Left forelimb (tissue), 1 donor: Measurements from ENCODE around the gene EYA2.

Source experiments
- DNase-seq: peaks from one replicate; pipeline ENCODE4 v3.0.0-alpha.2; 2018; ENCODE audit warnings: low spot score

Gene EYA2

GRCh38 chr20:46979603-46980241 lies 85.1 kb downstream of the EYA2 start:
- DNase-seq: no peak

GRCh38 chr20:46981184-46981583 lies 86.5 kb downstream of the EYA2 start:
- no peak for DNase-seq

DNA sequence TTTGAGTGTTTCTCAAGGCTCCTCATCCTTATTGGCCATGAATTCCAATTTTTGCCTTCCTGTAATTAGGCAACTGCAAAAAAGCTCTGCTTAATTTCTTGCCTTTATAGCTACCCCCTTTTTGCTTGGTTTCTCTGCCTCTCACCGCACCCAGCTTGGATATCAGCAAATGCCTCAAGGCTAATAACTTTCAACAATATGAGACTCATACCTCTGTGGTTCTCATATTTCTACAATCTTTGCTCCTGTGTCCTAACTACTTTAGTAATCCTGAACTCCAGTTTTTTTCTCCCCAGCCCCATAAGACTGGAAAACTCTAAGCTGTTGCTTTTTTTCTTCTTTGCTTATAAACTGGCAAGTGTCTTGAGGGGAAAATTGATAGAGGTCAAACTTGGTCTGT lies 88.8 kb downstream of the EYA2 start:
- no peak for DNase-seq

GRCh38 chr20:46984405-46984804 lies 89.8 kb downstream of the EYA2 start:
- DNase-seq: no peak

DNA sequence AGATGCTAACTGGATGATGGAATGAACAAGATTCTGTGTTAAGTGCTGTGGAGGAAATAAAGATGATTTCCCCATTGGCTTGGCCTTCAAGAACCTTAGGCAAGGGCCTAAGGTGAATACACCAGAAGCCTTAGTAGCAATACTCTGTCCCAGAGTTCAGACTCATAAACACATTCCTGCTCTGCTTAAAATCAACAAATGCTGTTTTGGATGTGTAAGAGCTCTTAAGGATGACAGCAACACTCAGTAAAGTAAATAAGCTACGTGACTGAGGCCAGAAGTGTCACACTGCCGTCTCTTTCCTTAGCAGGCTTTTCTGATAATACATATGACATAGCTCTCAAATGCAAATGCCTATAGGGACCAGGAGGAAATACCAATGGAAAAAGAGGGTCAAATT lies 90.6 kb downstream of the EYA2 start:
- no peak for DNase-seq

GRCh38 chr20:46985671-46986070 lies 91.0 kb downstream of the EYA2 start:
- DNase-seq: no peak

GRCh38 chr20:46987001-46987400 lies 92.4 kb downstream of the EYA2 start:
- DNase-seq: peak; percentile 14

- DNase-seq: peak; percentile 40
These were observed 95.5 kb downstream of the EYA2 start for GRCh38 chr20:46990017-46990595.

- DNase-seq: peak; percentile 33
These were observed 96.0 kb downstream of the EYA2 start for GRCh38 chr20:46990596-46991104.

DNA sequence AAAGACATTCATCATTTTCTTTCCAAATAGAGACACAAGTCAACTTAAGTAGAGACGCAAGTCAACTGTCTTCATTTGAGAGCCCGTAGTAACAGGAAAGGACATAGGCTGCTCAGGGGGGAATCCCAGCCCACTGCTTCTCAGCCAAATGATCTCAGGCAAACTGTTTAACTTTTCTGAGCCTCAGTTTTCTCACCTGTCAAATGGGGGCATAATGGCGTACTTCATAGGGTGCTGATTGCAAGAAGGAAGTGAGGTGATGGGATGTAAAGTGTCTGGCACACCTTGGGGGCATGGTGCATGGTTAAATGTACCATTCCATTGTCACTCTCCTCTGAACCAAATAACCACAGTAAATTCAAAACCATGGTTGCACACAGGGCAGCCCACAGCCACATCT lies 96.5 kb downstream of the EYA2 start:
- DNase-seq: peak; percentile 18

DNA sequence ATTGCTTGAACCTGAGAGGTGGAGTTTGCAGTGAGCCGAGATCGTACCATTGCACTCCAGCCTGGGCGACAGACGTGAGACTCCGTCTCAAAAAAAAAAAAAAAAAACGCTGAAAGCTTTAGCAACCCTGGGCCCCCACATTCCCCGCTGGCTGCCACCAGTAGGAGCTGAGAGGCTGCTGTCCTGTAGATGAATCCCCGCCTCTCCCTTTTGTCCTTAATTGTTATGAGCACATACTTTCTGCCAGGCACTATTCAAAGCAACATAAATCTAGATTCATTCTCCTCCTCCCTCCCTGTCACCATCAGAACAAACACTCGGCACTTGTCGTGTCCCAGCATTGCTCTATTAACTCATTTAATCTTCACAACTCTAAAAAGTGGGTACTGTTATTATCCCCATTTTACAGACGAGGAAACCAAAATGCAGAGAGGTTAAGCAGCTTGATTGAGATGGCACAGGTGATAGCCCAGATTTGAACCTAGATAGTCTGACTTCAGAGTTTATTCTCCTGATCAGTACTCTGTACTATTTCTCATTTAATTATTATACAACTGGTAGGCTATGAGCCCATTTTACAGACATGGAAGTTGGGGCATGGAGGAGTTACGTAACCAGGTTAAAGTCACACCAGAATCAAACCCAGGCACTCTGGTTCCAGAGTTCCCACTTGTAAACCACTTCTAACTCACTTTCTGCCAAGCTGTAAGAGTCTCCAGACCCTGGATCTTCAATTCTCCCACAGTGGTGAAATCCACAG lies 97.4 kb downstream of the EYA2 start:
- DNase-seq: peak; percentile 45

DNA sequence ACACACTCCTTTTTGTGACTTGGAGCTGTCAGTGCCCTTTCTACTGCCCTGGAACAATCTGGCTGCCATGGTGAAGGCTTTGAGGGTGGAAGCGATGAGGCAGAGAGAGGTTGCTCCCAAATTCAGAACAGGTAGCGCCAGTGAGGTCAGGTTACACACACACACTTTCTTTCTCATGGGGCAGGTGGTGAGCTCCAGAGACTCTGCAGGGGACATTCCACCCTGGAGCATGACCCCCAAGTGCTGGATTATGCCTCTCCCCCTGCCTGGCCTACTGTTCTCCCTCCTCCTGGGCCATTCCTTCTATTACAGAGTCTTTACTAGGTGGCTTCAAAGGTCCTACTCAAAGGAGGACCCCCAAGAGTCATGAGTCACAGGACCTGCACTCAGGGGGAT lies 98.0 kb downstream of the EYA2 start:
- DNase-seq: no peak

- no peak for DNase-seq
These were observed 98.9 kb downstream of the EYA2 start for GRCh38 chr20:46993465-46994095.

- peak; percentile 44 for DNase-seq
These were observed 99.7 kb downstream of the EYA2 start for GRCh38 chr20:46994341-46994740.

DNA sequence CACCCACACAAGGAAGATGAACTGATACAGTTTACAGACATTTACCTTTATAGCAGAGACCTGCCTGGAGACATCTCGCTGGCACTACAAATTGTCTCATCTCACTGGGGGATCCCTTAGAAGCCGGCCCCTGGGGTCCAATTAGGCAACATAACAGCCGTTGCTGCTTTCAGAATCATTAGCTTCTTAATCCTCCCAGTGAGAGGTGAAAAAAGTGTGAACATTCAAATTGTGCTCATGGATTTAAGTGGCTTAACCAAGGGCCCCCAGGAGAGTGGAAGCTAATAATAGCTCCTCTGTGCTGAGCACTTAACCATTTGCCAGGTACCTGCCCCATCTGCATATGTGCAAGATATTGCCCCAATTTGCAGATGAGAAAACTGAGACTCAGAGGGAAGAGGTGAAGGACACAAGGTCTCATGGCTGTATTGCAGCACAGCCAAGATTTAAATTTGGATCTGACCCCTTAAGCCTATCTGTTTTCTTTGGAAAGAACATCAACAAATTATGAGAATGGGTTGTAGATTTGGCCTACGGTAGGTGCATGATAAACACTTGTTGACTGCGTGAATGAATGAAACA lies 101.0 kb downstream of the EYA2 start:
- DNase-seq: peak; percentile 8

DNA sequence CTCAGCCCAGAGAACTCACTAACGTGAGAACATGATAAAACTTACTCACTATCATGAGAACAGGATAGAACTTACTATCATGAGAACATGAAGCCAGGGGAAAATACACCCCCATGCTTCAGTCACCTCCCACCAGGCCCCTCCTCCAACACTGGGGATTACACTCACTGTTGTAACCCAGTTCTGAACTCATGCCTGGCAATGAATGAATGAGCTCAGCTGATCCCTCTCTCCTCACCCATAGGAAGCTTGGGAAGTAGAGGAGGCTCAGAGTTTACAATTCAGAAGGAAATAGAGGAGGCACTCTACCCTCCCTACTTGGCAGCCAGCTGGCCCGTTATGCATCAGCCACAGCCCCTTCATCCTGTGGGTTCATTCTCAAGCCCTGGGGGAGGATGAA lies 102.5 kb downstream of the EYA2 start:
- peak; percentile 22 for DNase-seq

DNA sequence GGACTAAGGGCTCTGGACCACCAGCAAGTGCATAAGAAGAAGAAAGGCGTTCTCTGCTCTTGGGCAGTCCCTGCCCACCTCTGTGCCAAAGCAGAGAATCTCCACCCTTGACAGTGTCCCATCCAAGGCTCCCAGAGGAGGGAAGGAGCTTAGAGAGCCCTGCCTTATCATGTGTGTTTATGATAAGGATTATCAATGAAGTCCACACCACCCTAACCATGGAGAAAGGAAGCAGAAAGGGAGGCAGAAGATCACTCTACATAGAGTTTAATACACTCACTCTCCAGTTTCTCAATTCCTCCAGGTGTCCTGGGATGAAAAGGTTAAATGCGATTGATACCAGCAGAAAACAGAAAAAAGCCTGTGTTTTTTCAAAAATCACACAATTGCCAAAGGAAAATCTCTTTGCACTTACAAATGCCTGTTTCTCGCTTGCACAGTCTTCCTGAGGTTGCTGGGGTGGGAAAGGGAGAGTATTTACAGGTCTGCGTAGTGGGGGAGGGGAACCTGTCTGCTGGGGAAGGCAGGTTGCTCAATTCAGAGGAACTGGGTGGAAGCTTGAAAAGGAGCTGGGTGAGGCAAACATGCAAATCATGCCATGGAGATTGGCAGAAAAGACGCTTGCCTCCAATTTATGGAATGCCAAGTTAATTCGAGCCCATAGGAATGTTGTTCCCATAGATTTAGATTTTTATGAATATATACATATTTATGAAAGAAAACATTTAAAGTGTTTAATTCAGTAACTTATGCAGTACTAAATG lies 104.0 kb downstream of the EYA2 start:
- no peak for DNase-seq

DNA sequence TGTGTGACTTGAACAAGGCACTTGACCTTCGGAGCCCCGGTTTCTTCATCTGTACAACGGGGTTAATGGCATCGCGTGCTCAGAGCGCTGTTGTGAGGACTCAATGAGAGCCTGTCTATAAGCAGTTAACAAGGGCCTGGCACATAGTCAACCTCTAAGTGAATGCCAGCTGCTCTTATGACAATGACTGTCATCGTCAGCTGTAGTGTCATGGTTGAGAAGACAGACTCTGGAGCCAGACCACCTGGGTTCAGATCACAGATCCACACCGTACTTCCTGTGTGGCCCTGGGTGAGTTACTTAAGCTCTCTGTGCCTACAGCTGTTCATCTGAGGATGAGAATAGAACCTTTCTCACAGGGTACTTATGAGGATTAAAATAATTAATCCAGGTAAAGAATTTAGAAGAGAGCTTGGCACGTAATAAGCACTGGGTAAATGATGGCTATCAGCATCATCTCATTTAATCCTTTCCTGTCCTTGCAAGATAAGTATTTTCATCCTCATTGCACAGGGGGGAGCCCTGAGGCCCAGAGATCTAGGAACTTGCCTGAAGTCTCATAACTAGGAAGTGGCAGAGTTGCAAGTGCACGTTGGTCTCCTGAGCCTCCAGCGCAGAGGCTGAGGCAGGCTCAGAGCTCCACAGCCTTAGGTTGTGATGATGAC lies 105.3 kb downstream of the EYA2 start:
- DNase-seq: no peak

GRCh38 chr20:47003223-47003622 lies 108.6 kb downstream of the EYA2 start:
- peak; percentile 12 for DNase-seq

- peak; percentile 11 for DNase-seq
These were observed 109.5 kb downstream of the EYA2 start for GRCh38 chr20:47004179-47004578.
